Uterus (tissue), 4 donors: ENCODE results near the gene SCN4A. TPM values are rescaled to one million over a fixed set of nuclear protein-coding genes. Genes with fewer than 3 reads are reported as not detected.

ENCODE experiments used
- DNase-seq, 2 donors: peaks; one replicate each; pipeline ENCODE4 v3.0.0-alpha.2; 2019 to 2020
- H3K27ac ChIP-seq, 2 donors: fragments of 200-600 bp; sonication (generic); 1 replicate in 1 of 2; 2 replicates in 1 of 2; pipeline ENCODE4 v1.5.1; 2016 to 2018
- H3K27me3 ChIP-seq, 2 donors: fragments of 200-600 bp; sonication (generic); one replicate each; pipeline ENCODE4 v1.5.1; 2018 to 2019; ENCODE audit warnings: control low read depth in 1 of 2
- H3K36me3 ChIP-seq, 2 donors: fragments of 200-600 bp; sonication (generic); one replicate each; pipeline ENCODE4 v1.5.1; 2019; ENCODE audit warnings: control low read depth in 1 of 2
- H3K4me1 ChIP-seq, 2 donors: fragments of 200-600 bp; sonication (generic); one replicate each; pipeline ENCODE4 v1.5.1; 2018 to 2019; ENCODE audit warnings: control low read depth in 1 of 2
- H3K4me3 ChIP-seq, 2 donors: fragments of 200-600 bp; sonication (generic); 1 replicate in 1 of 2; 2 replicates in 1 of 2; pipeline ENCODE4 v1.5.1; 2018 to 2019; ENCODE audit warnings: mild to moderate bottlenecking in 1 of 2
- H3K9me3 ChIP-seq, 2 donors: fragments of 200-600 bp; sonication (generic); one replicate each; pipeline ENCODE4 v1.5.1; 2019; ENCODE audit warnings: control low read depth in 1 of 2
- CTCF ChIP-seq, 4 experiments: fragments of 200-600 bp in 2 of 4; fragments of 450-650 bp in 2 of 4; sonication (generic) in 2 of 4; IDR thresholded peaks; one replicate each; pipeline ENCODE4 v1.5.1; 2016 to 2019; ENCODE audit warnings: antibody characterized with exemption in 4 of 4, mild to moderate bottlenecking in 2 of 4, moderate library complexity in 1 of 4
- POLR2A ChIP-seq, 2 donors: fragments of 450-650 bp; IDR thresholded peaks; one replicate each; pipeline ENCODE4 v1.6.1; 2016; ENCODE audit warnings: antibody characterized with exemption in 2 of 2, mild to moderate bottlenecking in 1 of 2, moderate library complexity in 1 of 2
- intact Hi-C: fragments of 100-400 bp; cut with DNase I; formaldehyde crosslinking; loops from one replicate; pipeline ENCODE4 v1.15.1; 2023; ENCODE audit warnings: low total_unique reads
- total RNA-seq, 4 donors: library from RNA; depleted of rRNA in 3 of 4; stranded (reverse); fragments of >200 nt in 3 of 4; gene quantifications; one replicate each; pipeline versions ENCODE4 v1.1.0 to v1.2.4, GENCODE V29; 2014 to 2023
- donor health status: DM: yes; HTN: yes; CAD: no.

SCN4A gene
- total RNA-seq, 4 donors from 2014 or later: 0.14 to 0.24 TPM; not detected in 2

DNA sequence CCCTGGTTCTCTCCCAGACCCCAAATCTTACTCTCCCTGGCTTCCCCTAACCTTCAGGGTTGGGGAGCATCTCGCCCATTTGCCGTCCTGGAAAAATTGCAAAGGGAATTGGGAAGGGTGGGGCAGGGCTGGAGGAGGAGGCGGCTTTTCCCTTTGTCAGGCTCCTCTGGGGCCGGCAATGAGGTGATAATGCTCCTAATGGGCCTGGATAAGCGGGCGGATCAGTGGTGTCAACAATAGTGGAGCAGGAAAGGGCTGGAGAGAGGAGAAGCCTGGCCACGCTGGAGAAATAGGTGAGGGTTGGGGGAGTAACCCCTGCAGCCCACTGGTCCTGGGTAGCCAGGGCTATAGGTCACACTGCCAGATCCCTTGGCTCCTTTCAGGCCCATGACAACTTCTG is 12.3 kb downstream of the SCN4A start:
- no peaks in the 10 kb centered on the region for H3K9me3 ChIP-seq
- H3K27ac ChIP-seq: no peak overlapping the region
- DNase-seq: no peak
- no peaks in the 10 kb centered on the region for H3K36me3 ChIP-seq
- no peak for TF ChIP-seq CTCF (IDR thresholded peaks at IDR 0.05)
- H3K4me3 ChIP-seq: no peak overlapping the region
- no peaks in the 10 kb centered on the region for H3K27me3 ChIP-seq
- H3K4me1 ChIP-seq: no peaks in the 10 kb centered on the region
- intact Hi-C loops: no loop called here

GRCh38 chr17:63960006-63960405 is 12.7 kb downstream of the SCN4A start:
- TF ChIP-seq CTCF (IDR thresholded peaks at IDR 0.05) (no peak), POLR2A (IDR thresholded peaks at IDR 0.05) (no peak)
- no peaks in the 10 kb centered on the region for H3K27me3 ChIP-seq
- no peaks in the 10 kb centered on the region for H3K9me3 ChIP-seq
- H3K36me3 ChIP-seq: no peaks in the 10 kb centered on the region
- intact Hi-C loops: no loop called here
- DNase-seq: no peak
- H3K4me1 ChIP-seq: no peaks in the 10 kb centered on the region
- H3K27ac ChIP-seq: no peak overlapping the region
- H3K4me3 ChIP-seq: no peak overlapping the region

DNA sequence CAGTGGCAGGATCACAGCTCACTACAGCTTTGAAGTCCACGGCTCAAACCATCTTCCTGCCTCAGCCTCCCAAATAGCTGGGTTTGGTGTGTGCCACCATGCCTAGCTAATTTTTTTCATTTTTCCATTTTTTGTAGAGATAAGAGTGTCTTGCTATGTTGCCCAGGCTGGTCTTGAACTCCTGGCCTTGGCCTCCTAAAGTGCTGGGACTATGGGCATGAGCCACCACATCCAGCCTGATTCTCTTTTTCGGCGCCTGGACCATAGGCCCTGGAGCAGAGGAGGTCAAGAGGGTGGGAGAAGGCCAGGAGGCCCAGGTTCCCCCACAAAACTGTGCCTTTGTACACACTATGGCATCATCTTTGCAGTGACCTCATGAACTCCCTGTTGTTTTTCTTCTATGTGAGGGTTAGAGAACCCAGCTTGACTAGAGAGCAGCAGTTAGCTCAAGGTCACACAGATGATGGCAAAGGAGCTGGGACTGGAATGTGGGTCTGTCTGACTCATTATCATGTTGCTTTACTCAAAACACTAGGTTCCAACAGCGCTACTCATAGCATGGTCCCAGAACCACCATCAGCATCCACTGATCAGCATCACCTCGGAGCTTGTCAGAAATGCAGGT is 16.3 kb downstream of the SCN4A start:
- intact Hi-C loops: no loop called here

DNA sequence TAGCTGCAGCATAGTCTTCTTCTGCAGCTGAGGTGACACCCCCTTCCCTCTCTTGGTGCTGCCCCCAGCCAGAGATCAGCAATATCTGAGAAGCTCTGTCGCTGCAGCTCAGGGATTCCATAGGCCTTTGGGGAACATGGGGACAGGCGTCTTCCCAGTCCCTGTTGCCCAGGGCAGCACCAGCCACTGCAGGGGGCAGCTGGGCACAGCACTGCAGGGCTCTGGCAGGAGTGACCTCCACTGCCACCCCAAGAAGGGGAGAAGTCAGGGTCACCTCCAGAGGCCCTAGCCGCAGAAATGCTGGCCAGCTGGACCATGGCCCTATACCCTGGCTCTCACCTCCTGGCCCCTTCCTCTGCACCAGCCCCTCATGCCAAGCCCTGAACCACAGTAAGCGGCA is 16.9 kb downstream of the SCN4A start:
- Histone ChIP-seq H3K4me1 (no peaks in the 10 kb centered on the region), H3K4me3 (no peak overlapping the region), H3K27me3 (no peaks in the 10 kb centered on the region), H3K36me3 (no peaks in the 10 kb centered on the region), H3K9me3 (no peaks in the 10 kb centered on the region), H3K27ac (no peak overlapping the region)
- no peak for DNase-seq
- TF ChIP-seq POLR2A (IDR thresholded peaks at IDR 0.05): no peak
- intact Hi-C loops: no loop called here

More for the DNA sequence above, 16.3 kb downstream of the SCN4A start:
- Histone ChIP-seq H3K27ac (no peak overlapping the region), H3K4me1 (no peaks in the 10 kb centered on the region), H3K27me3 (no peaks in the 10 kb centered on the region), H3K4me3 (no peak overlapping the region), H3K9me3 (no peaks in the 10 kb centered on the region), H3K36me3 (no peaks in the 10 kb centered on the region)
- no peak for DNase-seq
- no peak for TF ChIP-seq CTCF (IDR thresholded peaks at IDR 0.05)
- TF ChIP-seq POLR2A (IDR thresholded peaks at IDR 0.05): no peak

DNA sequence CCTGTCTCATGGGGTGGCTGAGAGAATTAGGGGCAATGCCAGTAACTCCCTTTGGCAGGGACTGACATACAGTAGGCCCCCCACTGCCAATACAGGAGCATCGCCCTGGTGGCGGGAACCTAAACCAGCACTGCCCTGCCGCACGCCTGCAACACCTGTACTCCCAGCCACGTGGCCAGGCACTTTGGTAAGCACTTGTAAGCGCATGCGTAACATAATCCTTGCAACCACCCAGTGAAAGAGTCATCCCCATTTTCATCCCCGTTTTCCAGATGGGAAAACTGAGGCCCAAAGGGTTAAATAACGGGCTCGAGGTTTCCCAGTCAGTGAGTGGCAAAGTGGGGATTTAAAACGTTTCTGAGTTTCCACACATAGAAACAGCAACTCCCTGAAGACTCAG is 17.5 kb downstream of the SCN4A start:
- no peaks in the 10 kb centered on the region for H3K36me3 ChIP-seq
- no peaks in the 10 kb centered on the region for H3K27me3 ChIP-seq
- no peaks in the 10 kb centered on the region for H3K4me1 ChIP-seq
- no peak for DNase-seq
- no peak overlapping the region for H3K27ac ChIP-seq
- no peaks in the 10 kb centered on the region for H3K9me3 ChIP-seq
- TF ChIP-seq POLR2A (IDR thresholded peaks at IDR 0.05) (no peak), CTCF (IDR thresholded peaks at IDR 0.05) (no peak)
- intact Hi-C loops: no loop called here
- H3K4me3 ChIP-seq: no peak overlapping the region
